Endothelial cell of umbilical vein (primary cell): ENCODE data around the gene TSHZ3. TPM values are rescaled to one million over a fixed set of nuclear protein-coding genes. Genes with fewer than 3 reads are reported as not detected.

ENCODE experiments used
- BruUV-seq: library from RNA; stranded (reverse); fragments of 400-500 nt; replicated peaks from 2 replicates; lab custom pipeline; 2021; lab: Mats Ljungman, UMichigan
- CTCF ChIA-PET: fragments of 300-600, 350-600 bp; sonication (Branson Sonifier 250); formaldehyde crosslinking; loops from one replicate; lab custom pipeline; 2021; ENCODE audit warnings: antibody characterized with exemption, inconsistent platforms; lab: Charles Lee
- POLR2A ChIA-PET: fragments of 300-600, 350-600 bp; sonication (Branson Sonifier 250); formaldehyde crosslinking; loops from one replicate; lab custom pipeline; 2021; ENCODE audit warnings: antibody characterized with exemption, inconsistent platforms; lab: Charles Lee
- DNase-seq: peaks from one replicate; pipeline ENCODE4 v3.0.0-alpha.2; 2011; ENCODE audit warnings: low read depth, low spot score
- FAIRE-seq: peaks from 2 replicates; lab custom pipeline; 2011; peaks lifted over from hg19 to GRCh38; lab: Jason Lieb, UNC
- H2AFZ ChIP-seq: 2 replicates; pipeline ENCODE4 v1.6.0; 2012; ENCODE audit warnings: low read depth, low read length, control low read depth, inconsistent platforms
- H3K27ac ChIP-seq: 2 replicates; pipeline ENCODE4 v1.5.1; 2011; ENCODE audit warnings: low read depth, mild to moderate bottlenecking, control low read depth, low read length, moderate library complexity; ENCODE audit not compliant: insufficient read depth
- H3K27me3 ChIP-seq, 2 experiments: 2 replicates each; pipeline versions ENCODE4 v1.6.0 to v1.6.1; 2011; ENCODE audit warnings: low read length in 2 of 2, mixed read lengths in 1 of 2; ENCODE audit not compliant: control insufficient read depth in 2 of 2, insufficient read depth in 2 of 2
- H3K36me3 ChIP-seq, 2 experiments: 2 replicates in 1 of 2; 3 replicates in 1 of 2; pipeline ENCODE4 v1.5.1; 2011; ENCODE audit warnings: low read length in 2 of 2, mild to moderate bottlenecking in 1 of 2, moderate library complexity in 1 of 2; ENCODE audit not compliant: control insufficient read depth in 2 of 2, insufficient read depth in 2 of 2; ENCODE audit errors: extremely low read depth in 1 of 2
- H3K4me1 ChIP-seq: 3 replicates; pipeline ENCODE4 v1.5.1; 2011; ENCODE audit warnings: mild to moderate bottlenecking, low read length; ENCODE audit not compliant: control insufficient read depth, insufficient read depth; ENCODE audit errors: extremely low read depth
- H3K4me2 ChIP-seq: 2 replicates; pipeline ENCODE4 v1.6.1; 2011; ENCODE audit warnings: low read length, control low read depth, mixed read lengths; ENCODE audit not compliant: insufficient read depth
- H3K4me3 ChIP-seq, 3 experiments: fragments of 200-600 bp in 1 of 3; sonication (generic), shearing (Covaris generic) in 1 of 3; replicated peaks in 1 of 3; 2 replicates each; pipeline ENCODE4 v1.5.1; 2011 to 2016; ENCODE audit warnings: control low read depth in 3 of 3, low read length in 3 of 3, mild to moderate bottlenecking in 2 of 3, inconsistent platforms in 1 of 3, low read depth in 1 of 3, moderate library complexity in 1 of 3; ENCODE audit not compliant: insufficient read depth in 1 of 3
- H3K79me2 ChIP-seq: 2 replicates; pipeline ENCODE4 v1.6.0; 2012; ENCODE audit warnings: low read length, inconsistent platforms; ENCODE audit not compliant: control insufficient read depth, insufficient read depth
- H3K9ac ChIP-seq: replicated peaks from 2 replicates; pipeline ENCODE3; 2011; ENCODE audit warnings: low read length, control low read depth; ENCODE audit not compliant: insufficient read depth; ENCODE audit errors: extremely low read depth
- H3K9me1 ChIP-seq: replicated peaks from 3 replicates; pipeline ENCODE4 v1.6.0; 2011; ENCODE audit warnings: mild to moderate bottlenecking, low read length; ENCODE audit not compliant: control insufficient read depth, insufficient read depth; ENCODE audit errors: extremely low read depth
- H3K9me3 ChIP-seq: replicated peaks from 2 replicates; pipeline ENCODE4 v1.5.1; 2012; ENCODE audit warnings: low read length, inconsistent platforms; ENCODE audit not compliant: control insufficient read depth, insufficient read depth
- H4K20me1 ChIP-seq: replicated peaks from 2 replicates; pipeline ENCODE3; 2011; ENCODE audit warnings: mild to moderate bottlenecking, low read length; ENCODE audit not compliant: control insufficient read depth, insufficient read depth; ENCODE audit errors: extremely low read depth
- EZH2 ChIP-seq: IDR thresholded peaks from 2 replicates; pipeline ENCODE4 v1.6.1; 2012; ENCODE audit warnings: borderline replicate concordance, low read depth, mild to moderate bottlenecking, moderate library complexity, low read length, inconsistent platforms; ENCODE audit not compliant: severe bottlenecking
- FOS ChIP-seq: IDR thresholded peaks from 2 replicates; pipeline ENCODE4 v1.6.1; 2011; ENCODE audit warnings: mild to moderate bottlenecking, low read length, moderate library complexity, borderline replicate concordance; ENCODE audit not compliant: insufficient read depth
- GATA2 ChIP-seq: IDR thresholded peaks from 2 replicates; pipeline ENCODE4 v1.7.0; 2011; ENCODE audit warnings: low read depth, mild to moderate bottlenecking, moderate library complexity, mixed read lengths, low read length; ENCODE audit not compliant: insufficient read length, insufficient read depth
- JUN ChIP-seq: IDR thresholded peaks from 2 replicates; pipeline ENCODE4 v1.6.1; 2011; ENCODE audit warnings: borderline replicate concordance, low read depth; ENCODE audit not compliant: insufficient read length, insufficient read depth
- MYC ChIP-seq: IDR thresholded peaks from one replicate; pipeline ENCODE4 v1.6.1; 2011; ENCODE audit warnings: mild to moderate bottlenecking, low read depth, low read length
- POLR2A ChIP-seq: IDR thresholded peaks from 2 replicates; pipeline ENCODE4 v1.6.1; 2012; ENCODE audit warnings: low read depth, mild to moderate bottlenecking, control low read depth, low read length
- POLR2AphosphoS5 ChIP-seq: IDR thresholded peaks from 2 replicates; pipeline ENCODE4 v1.6.1; 2012; ENCODE audit warnings: low read depth, mild to moderate bottlenecking, control low read depth, low read length, moderate library complexity; ENCODE audit not compliant: insufficient read depth
- dilution Hi-C: fragments of 300-500 bp; cut with MboI; formaldehyde crosslinking; loops from one replicate; pipeline ENCODE4 v1.15.0; 2019; ENCODE audit warnings: low sequenced_read_pairs; ENCODE audit not compliant: extremely low pct_ligation_motif_present
- intact Hi-C: fragments of 100-400 bp; cut with micrococcal nuclease; formaldehyde crosslinking; loops from one replicate; pipeline ENCODE4 v1.10.0; 2022
- polyA plus RNA-seq, 4 experiments: library from polyadenylated mRNA; depleted of rRNA in 3 of 4; stranded (reverse) in 3 of 4; unstranded in 1 of 4; fragments of >200 nt; gene quantifications; 2 replicates each; pipeline versions ENCODE4 v1.2.1 to v1.2.3, GENCODE V29; 2011 to 2012; ENCODE audit warnings: missing spikeins in 1 of 4
- total RNA-seq: library from RNA; stranded (reverse); gene quantifications from 2 replicates; pipeline ENCODE4 v1.2.3, GENCODE V29; 2021
- TF ChIP-seq, protein P1 (sequence below), 2 donors: IDR thresholded peaks; 1 replicate in 1 of 2; 2 replicates in 1 of 2; pipeline ENCODE4 v1.5.1; 2011; ENCODE audit warnings: low read length in 2 of 2, mild to moderate bottlenecking in 2 of 2, moderate library complexity in 2 of 2, control low read depth in 1 of 2, inconsistent platforms in 1 of 2, low read depth in 1 of 2; ENCODE audit not compliant: insufficient read depth in 1 of 2; ENCODE audit errors: extremely low read depth in 1 of 2
- TF ChIP-seq, protein P2 (sequence below): IDR thresholded peaks from 2 replicates; pipeline ENCODE4 v1.6.1; 2011; ENCODE audit not compliant: insufficient read depth, insufficient read length

TSHZ3 gene
- total and polyA plus RNA-seq, 2 donors (not counting 3 experiments of a cell fraction or from before 2014, with no cell fraction given): 1.2 to 6.2 TPM

DNA sequence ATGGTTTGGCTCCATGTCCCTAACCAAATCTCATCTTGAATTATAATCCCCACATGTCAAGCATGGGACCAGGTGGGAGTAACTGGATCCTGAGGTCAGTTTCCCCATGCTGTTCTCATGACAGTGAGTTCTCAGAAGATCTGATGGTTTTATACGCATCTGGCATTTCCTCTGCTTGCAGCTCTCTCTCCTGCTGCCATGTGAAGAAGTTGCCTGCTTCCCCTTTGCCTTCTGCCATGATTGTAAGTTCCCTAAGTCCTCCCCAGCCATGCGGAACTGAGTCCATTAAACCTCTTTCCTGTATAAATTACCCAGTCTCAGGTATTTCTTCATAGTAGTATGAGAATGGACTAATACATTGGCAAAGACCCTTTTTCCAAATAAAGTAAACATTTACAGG, 96.8 kb downstream of the TSHZ3 start:
- H3K4me1 ChIP-seq: no peaks in the 10 kb centered on the region
- H3K9me1 ChIP-seq: no peaks in the 10 kb centered on the region
- H3K79me2 ChIP-seq: no peaks in the 10 kb centered on the region
- intact Hi-C loops (no loop called here), dilution Hi-C loops (no loop called here)
- no peaks in the 10 kb centered on the region for H3K27me3 ChIP-seq
- H2AFZ ChIP-seq: no peak overlapping the region
- ChIA-PET POLR2A (no interaction called here), CTCF (no interaction called here)
- no peak overlapping the region for H3K27ac ChIP-seq
- FAIRE-seq (no peak), DNase-seq (no peak)
- H3K4me2 ChIP-seq: no peak overlapping the region
- BruUV-seq: no TSS peak
- H3K36me3 ChIP-seq: no peaks in the 10 kb centered on the region
- H3K9me3 ChIP-seq: no peaks in the 10 kb centered on the region
- no peak overlapping the region for H3K4me3 ChIP-seq
- TF ChIP-seq POLR2AphosphoS5: no peak
- no peak for TF ChIP-seq GATA2
- H4K20me1 ChIP-seq: no peaks in the 10 kb centered on the region
- no peak overlapping the region for H3K9ac ChIP-seq

DNA sequence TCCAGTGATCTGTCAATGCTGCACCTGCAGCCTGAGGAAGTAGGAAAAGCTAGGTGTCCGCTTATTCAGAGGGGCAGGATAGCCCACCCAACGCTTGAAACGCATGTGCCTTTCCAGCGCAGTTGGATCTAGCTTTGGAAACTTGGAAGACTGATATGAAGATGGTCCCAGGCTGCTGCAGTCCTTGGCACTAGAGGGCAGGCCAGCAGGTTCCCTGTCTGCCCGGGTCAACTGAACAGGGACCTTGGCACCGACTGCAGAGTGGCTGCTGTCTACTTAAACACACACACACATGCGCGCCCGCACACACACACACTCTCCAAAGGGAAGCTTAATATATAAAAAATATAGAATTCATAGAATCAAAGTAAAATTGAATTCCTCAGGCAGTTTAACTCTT, 100.0 kb downstream of the TSHZ3 start:
- no peak overlapping the region for H2AFZ ChIP-seq
- BruUV-seq: no TSS peak
- no peak overlapping the region for H3K9ac ChIP-seq
- no peaks in the 10 kb centered on the region for H3K9me1 ChIP-seq
- H4K20me1 ChIP-seq: no peaks in the 10 kb centered on the region
- FAIRE-seq: no peak
- TF ChIP-seq MYC: no peak
- TF ChIP-seq FOS: no peak
- TF ChIP-seq, protein P1, sequence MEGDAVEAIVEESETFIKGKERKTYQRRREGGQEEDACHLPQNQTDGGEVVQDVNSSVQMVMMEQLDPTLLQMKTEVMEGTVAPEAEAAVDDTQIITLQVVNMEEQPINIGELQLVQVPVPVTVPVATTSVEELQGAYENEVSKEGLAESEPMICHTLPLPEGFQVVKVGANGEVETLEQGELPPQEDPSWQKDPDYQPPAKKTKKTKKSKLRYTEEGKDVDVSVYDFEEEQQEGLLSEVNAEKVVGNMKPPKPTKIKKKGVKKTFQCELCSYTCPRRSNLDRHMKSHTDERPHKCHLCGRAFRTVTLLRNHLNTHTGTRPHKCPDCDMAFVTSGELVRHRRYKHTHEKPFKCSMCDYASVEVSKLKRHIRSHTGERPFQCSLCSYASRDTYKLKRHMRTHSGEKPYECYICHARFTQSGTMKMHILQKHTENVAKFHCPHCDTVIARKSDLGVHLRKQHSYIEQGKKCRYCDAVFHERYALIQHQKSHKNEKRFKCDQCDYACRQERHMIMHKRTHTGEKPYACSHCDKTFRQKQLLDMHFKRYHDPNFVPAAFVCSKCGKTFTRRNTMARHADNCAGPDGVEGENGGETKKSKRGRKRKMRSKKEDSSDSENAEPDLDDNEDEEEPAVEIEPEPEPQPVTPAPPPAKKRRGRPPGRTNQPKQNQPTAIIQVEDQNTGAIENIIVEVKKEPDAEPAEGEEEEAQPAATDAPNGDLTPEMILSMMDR (IDR thresholded peaks at IDR 0.05; ENCODE audit: extremely low read depth in 1 of 2, insufficient read depth in 1 of 2, low read depth in 1 of 2, low read length in 2 of 2): no peak
- TF ChIP-seq JUN: no peak
- no peak for TF ChIP-seq POLR2A
- TF ChIP-seq, protein P2, sequence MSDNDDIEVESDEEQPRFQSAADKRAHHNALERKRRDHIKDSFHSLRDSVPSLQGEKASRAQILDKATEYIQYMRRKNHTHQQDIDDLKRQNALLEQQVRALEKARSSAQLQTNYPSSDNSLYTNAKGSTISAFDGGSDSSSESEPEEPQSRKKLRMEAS: no peak
- TF ChIP-seq EZH2: no peak
- no peak for TF ChIP-seq GATA2
- TF ChIP-seq POLR2AphosphoS5: no peak
- ChIA-PET POLR2A (no interaction called here), CTCF (no interaction called here)
- no peaks in the 10 kb centered on the region for H3K36me3 ChIP-seq
- intact Hi-C loops: no loop called here
- H3K9me3 ChIP-seq: no peaks in the 10 kb centered on the region
- H3K4me3 ChIP-seq: no peak overlapping the region
- dilution Hi-C loops: no loop called here
- H3K27me3 ChIP-seq: no peaks in the 10 kb centered on the region
- DNase-seq: no peak
- H3K4me1 ChIP-seq: no peaks in the 10 kb centered on the region
- H3K27ac ChIP-seq: no peak overlapping the region
- H3K4me2 ChIP-seq: no peak overlapping the region
- no peaks in the 10 kb centered on the region for H3K79me2 ChIP-seq
